ENCODE measurements around the gene GPR89B. TPM values are rescaled to one million over a fixed set of nuclear protein-coding genes. Genes with fewer than 3 reads are reported as not detected.
"Not testable (repeated sequence)": the region's sequence is repeated elsewhere in the genome, so short reads cannot be mapped to it uniquely, and the experiment has no call there.

Gene GPR89B
- total and polyA plus RNA-seq, 2 donors, result 9.8 to 22.2 TPM

- H3K4me3 ChIP-seq (ENCODE audit: low read depth, low read length); H3K27ac ChIP-seq (ENCODE audit: low read depth); DNase-seq (ENCODE audit: extremely low spot score); H3K4me1 ChIP-seq (ENCODE audit: insufficient read depth); H3K36me3 ChIP-seq (ENCODE audit: insufficient read depth): not testable (repeated sequence)
- no CpG with 5 or more reads among the region's 1 CpG for WGBS
Observed at GRCh38 chr1:147964575-147964974, 36.4 kb downstream of the GPR89B start.

GRCh38 chr1:147966657-147967056 is 38.4 kb downstream of the GPR89B start:
- WGBS, result no CpG with 5 or more reads among the region's 1 CpG
- H3K36me3 ChIP-seq (ENCODE audit: insufficient read depth); H3K27ac ChIP-seq (ENCODE audit: low read depth); DNase-seq (ENCODE audit: extremely low spot score); H3K4me3 ChIP-seq (ENCODE audit: low read depth, low read length); H3K4me1 ChIP-seq (ENCODE audit: insufficient read depth): not testable (repeated sequence)

GRCh38 chr1:147978896-147979651 is 50.9 kb downstream of the GPR89B start:
- not testable (repeated sequence) for H3K27ac ChIP-seq (ENCODE audit: low read depth); DNase-seq (ENCODE audit: extremely low spot score); H3K36me3 ChIP-seq (ENCODE audit: insufficient read depth); H3K4me1 ChIP-seq (ENCODE audit: insufficient read depth); H3K4me3 ChIP-seq (ENCODE audit: low read depth, low read length)
- 80% methylated on average over 4 of the region's 6 CpGs for WGBS

GRCh38 chr1:147985374-147985773 is 57.2 kb downstream of the GPR89B start:
- WGBS, result 78% methylated on average over 2 of the region's 2 CpGs
- not testable (repeated sequence) for H3K4me3 ChIP-seq (ENCODE audit: low read depth, low read length); H3K4me1 ChIP-seq (ENCODE audit: insufficient read depth); H3K27ac ChIP-seq (ENCODE audit: low read depth); H3K36me3 ChIP-seq (ENCODE audit: insufficient read depth); DNase-seq (ENCODE audit: extremely low spot score)

- not testable (repeated sequence) for DNase-seq (ENCODE audit: extremely low spot score); H3K4me3 ChIP-seq (ENCODE audit: low read depth, low read length); H3K36me3 ChIP-seq (ENCODE audit: insufficient read depth); H3K27ac ChIP-seq (ENCODE audit: low read depth); H3K4me1 ChIP-seq (ENCODE audit: insufficient read depth)
- 75% methylated on average over 3 of the region's 3 CpGs for WGBS
Observed at GRCh38 chr1:147987893-147988292, 59.7 kb downstream of the GPR89B start.

GRCh38 chr1:147992916-147993315 is 64.7 kb downstream of the GPR89B start:
- DNase-seq (ENCODE audit: extremely low spot score); H3K36me3 ChIP-seq (ENCODE audit: insufficient read depth); H3K4me3 ChIP-seq (ENCODE audit: low read depth, low read length); H3K4me1 ChIP-seq (ENCODE audit: insufficient read depth); H3K27ac ChIP-seq (ENCODE audit: low read depth): not testable (repeated sequence)
- 92% methylated on average over 4 of the region's 4 CpGs for WGBS

GRCh38 chr1:147993400-147993799 is 65.2 kb downstream of the GPR89B start:
- not testable (repeated sequence) for H3K4me1 ChIP-seq (ENCODE audit: insufficient read depth); H3K36me3 ChIP-seq (ENCODE audit: insufficient read depth)
- 92% methylated on average over 4 of the region's 4 CpGs for WGBS

GRCh38 chr1:147993825-147994615 is 65.8 kb downstream of the GPR89B start:
- not testable (repeated sequence) for H3K36me3 ChIP-seq (ENCODE audit: insufficient read depth); H3K27ac ChIP-seq (ENCODE audit: low read depth); H3K4me3 ChIP-seq (ENCODE audit: low read depth, low read length); DNase-seq (ENCODE audit: extremely low spot score); H3K4me1 ChIP-seq (ENCODE audit: insufficient read depth)
- WGBS, result 75% methylated on average over 2 of the region's 4 CpGs

More at GRCh38 chr1:147993400-147993799, 65.2 kb downstream of the GPR89B start:
- H3K4me3 ChIP-seq (ENCODE audit: low read depth, low read length); DNase-seq (ENCODE audit: extremely low spot score); H3K27ac ChIP-seq (ENCODE audit: low read depth): not testable (repeated sequence)

- H3K27ac ChIP-seq (ENCODE audit: low read depth); DNase-seq (ENCODE audit: extremely low spot score); H3K36me3 ChIP-seq (ENCODE audit: insufficient read depth); H3K4me3 ChIP-seq (ENCODE audit: low read depth, low read length); H3K4me1 ChIP-seq (ENCODE audit: insufficient read depth): not testable (repeated sequence)
- 100% methylated on average over 1 of the region's 2 CpGs for WGBS
Observed at GRCh38 chr1:147996088-147996487, 67.9 kb downstream of the GPR89B start.

- not testable (repeated sequence) for H3K4me3 ChIP-seq (ENCODE audit: low read depth, low read length); H3K4me1 ChIP-seq (ENCODE audit: insufficient read depth); H3K27ac ChIP-seq (ENCODE audit: low read depth); H3K36me3 ChIP-seq (ENCODE audit: insufficient read depth); DNase-seq (ENCODE audit: extremely low spot score)
- WGBS, result 88% methylated on average over 3 of the region's 4 CpGs
Observed at GRCh38 chr1:148007724-148008123, 79.5 kb downstream of the GPR89B start.

GRCh38 chr1:148010527-148010926 is 82.3 kb downstream of the GPR89B start:
- WGBS, result 78% methylated on average over 1 of the region's 1 CpG
- Histone ChIP-seq H3K27ac (ENCODE audit: low read depth) (no peak overlapping the region), H3K4me1 (ENCODE audit: insufficient read depth) (no peaks in the 10 kb centered on the region), H3K4me3 (ENCODE audit: low read depth, low read length) (no peak overlapping the region), H3K36me3 (ENCODE audit: insufficient read depth) (no peaks in the 10 kb centered on the region)
- DNase-seq (ENCODE audit: extremely low spot score), result no peak

GRCh38 chr1:148013177-148014144 is 85.2 kb downstream of the GPR89B start:
- DNase-seq (ENCODE audit: extremely low spot score); H3K4me3 ChIP-seq (ENCODE audit: low read depth, low read length); H3K36me3 ChIP-seq (ENCODE audit: insufficient read depth); H3K27ac ChIP-seq (ENCODE audit: low read depth); H3K4me1 ChIP-seq (ENCODE audit: insufficient read depth): not testable (repeated sequence)
- WGBS, result 41% methylated on average over 39 of the region's 48 CpGs

Data from urinary bladder (tissue), 4 donors.